HG02759 (cell line): ENCODE measurements around the gene SLC9C1.

Experiments used
- ATAC-seq: cut with Tn5 transposase; IDR thresholded peaks from one replicate; pipeline ENCODE4 v1.9.1; 2021; ENCODE audit warnings: mild to moderate bottlenecking, moderate library complexity; ENCODE audit not compliant: unreplicated experiment

SLC9C1 gene

GRCh38 chr3:112293368-112294321 lies at the start of gene SLC9C1:
TSS of gene SLC9C1 (minus strand) at chr3:112294216. CDS start at chr3:112286791, 7,425 bp downstream.
- peak; percentile 61 for ATAC-seq

- no peak for ATAC-seq
Measured at GRCh38 chr3:112341386-112341785, 47.4 kb upstream of the SLC9C1 start.

GRCh38 chr3:112339609-112340008 lies 45.6 kb upstream of the SLC9C1 start:
- no peak for ATAC-seq

- no peak for ATAC-seq
Measured at GRCh38 chr3:112339134-112339533, 45.1 kb upstream of the SLC9C1 start.

- ATAC-seq = no peak
Measured at GRCh38 chr3:112338727-112339056, 44.7 kb upstream of the SLC9C1 start.

GRCh38 chr3:112338021-112338726 lies 44.2 kb upstream of the SLC9C1 start:
- no peak for ATAC-seq

GRCh38 chr3:112335434-112335781 lies 41.4 kb upstream of the SLC9C1 start:
- ATAC-seq = no peak

- ATAC-seq = no peak
Measured at GRCh38 chr3:112334691-112335433, 40.8 kb upstream of the SLC9C1 start.

- ATAC-seq = peak; percentile 59
Measured at GRCh38 chr3:112333381-112334317, 39.6 kb upstream of the SLC9C1 start.

GRCh38 chr3:112333002-112333380 lies 39.0 kb upstream of the SLC9C1 start, which contains the start of gene CD200:
TSS of gene CD200 (plus strand) at chr3:112333156. CDS start at chr3:112333213, 57 bp downstream.
- ATAC-seq = peak; percentile 74

GRCh38 chr3:112331851-112332250 lies 37.8 kb upstream of the SLC9C1 start:
- ATAC-seq = no peak

GRCh38 chr3:112327371-112327951 lies 33.4 kb upstream of the SLC9C1 start:
- ATAC-seq = peak; percentile 97

GRCh38 chr3:112321867-112322652 lies 28.0 kb upstream of the SLC9C1 start:
- no peak for ATAC-seq

- ATAC-seq = no peak
Measured at GRCh38 chr3:112320691-112321090, 26.7 kb upstream of the SLC9C1 start.

- no peak for ATAC-seq
Measured at GRCh38 chr3:112319516-112320276, 25.7 kb upstream of the SLC9C1 start.

GRCh38 chr3:112315791-112316190 lies 21.8 kb upstream of the SLC9C1 start:
- ATAC-seq = no peak

GRCh38 chr3:112314649-112315048 lies 20.6 kb upstream of the SLC9C1 start:
- no peak for ATAC-seq

- no peak for ATAC-seq
Measured at GRCh38 chr3:112308151-112308911, 14.3 kb upstream of the SLC9C1 start.
